IMR-90 (cell line): ENCODE results near the gene ZMIZ1. TPM values are rescaled to one million over a fixed set of nuclear protein-coding genes. Genes with fewer than 3 reads are reported as not detected.
A peak's percentile ranks its signal among the peaks of the same experiment; 100 is the strongest.

ENCODE experiments used
- ATAC-seq: fragments of 200-7000 bp; cut with Tn5 transposase; 2 replicates; pipeline ENCODE4 v1.9.1; 2020; ENCODE audit warnings: low read depth, mild to moderate bottlenecking, moderate library complexity
- BruUV-seq: library from RNA; stranded (reverse); fragments of 400-500 nt; replicated peaks from 2 replicates; lab custom pipeline; 2021; lab: Mats Ljungman, UMichigan
- CTCF ChIA-PET: fragments of 300-600 bp; formaldehyde crosslinking; extraction: SDS; loops from one replicate; lab custom pipeline; 2021; ENCODE audit warnings: antibody characterized with exemption; lab: Yijun Ruan, JAX
- POLR2A ChIA-PET: fragments of 300-600 bp; sonication (Branson Sonifier 250); formaldehyde crosslinking; loops from one replicate; lab custom pipeline; 2022; ENCODE audit warnings: antibody characterized with exemption; ENCODE audit not compliant: unreplicated experiment; lab: Charles Lee
- DNase-seq: peaks from one replicate; pipeline ENCODE4 v3.0.0; 2013
- H2AFZ ChIP-seq: replicated peaks from 2 replicates; pipeline ENCODE3; 2013; ENCODE audit warnings: low read length, mild to moderate bottlenecking; ENCODE audit not compliant: poor library complexity
- H2AK5ac ChIP-seq: 2 replicates; pipeline ENCODE4 v1.6.1; 2013; ENCODE audit warnings: low read depth, low read length, inconsistent platforms
- H2AK9ac ChIP-seq: replicated peaks from 2 replicates; pipeline ENCODE3; 2013; ENCODE audit warnings: mild to moderate bottlenecking, low read depth, low read length, moderate library complexity; ENCODE audit not compliant: poor library complexity
- H2BK120ac ChIP-seq: 2 replicates; pipeline ENCODE4 v1.6.1; 2013; ENCODE audit warnings: low read depth, low read length, inconsistent platforms
- H2BK15ac ChIP-seq: 3 replicates; pipeline ENCODE4 v1.6.1; 2013; ENCODE audit warnings: low read depth, low read length, inconsistent platforms
- H2BK20ac ChIP-seq: 2 replicates; pipeline ENCODE4 v1.6.1; 2013; ENCODE audit warnings: low read depth, mild to moderate bottlenecking, inconsistent platforms, low read length, moderate library complexity
- H2BK5ac ChIP-seq: 2 replicates; pipeline ENCODE4 v1.6.1; 2013; ENCODE audit warnings: mild to moderate bottlenecking, low read depth, low read length, inconsistent platforms; ENCODE audit not compliant: poor library complexity, severe bottlenecking
- H3K14ac ChIP-seq: replicated peaks from 2 replicates; pipeline ENCODE4 v1.6.1; 2013; ENCODE audit warnings: low read depth, low read length, inconsistent platforms
- H3K18ac ChIP-seq: 2 replicates; pipeline ENCODE4 v1.6.1; 2013; ENCODE audit warnings: low read depth, low read length, control low read depth
- H3K23ac ChIP-seq: 2 replicates; pipeline ENCODE4 v1.6.1; 2013; ENCODE audit warnings: low read depth, low read length, inconsistent platforms
- H3K27ac ChIP-seq: 2 replicates; pipeline ENCODE4 v1.5.1; 2013; ENCODE audit warnings: mild to moderate bottlenecking, control low read depth, low read length; ENCODE audit not compliant: insufficient read depth
- H3K27me3 ChIP-seq: 2 replicates; pipeline ENCODE4 v1.6.1; 2013; ENCODE audit warnings: low read length; ENCODE audit not compliant: control insufficient read depth, insufficient read depth
- H3K36me3 ChIP-seq: 2 replicates; pipeline ENCODE4 v1.6.1; 2013; ENCODE audit warnings: low read length, mixed read lengths; ENCODE audit not compliant: control insufficient read depth, insufficient read depth
- H3K4ac ChIP-seq: 2 replicates; pipeline ENCODE4 v1.6.1; 2013; ENCODE audit warnings: low read depth, low read length, inconsistent platforms
- H3K4me1 ChIP-seq: 2 replicates; pipeline ENCODE4 v1.6.1; 2013; ENCODE audit warnings: low read length, mixed read lengths; ENCODE audit not compliant: control insufficient read depth, insufficient read depth
- H3K4me2 ChIP-seq: 2 replicates; pipeline ENCODE4 v1.6.1; 2013; ENCODE audit warnings: low read depth, mild to moderate bottlenecking, control low read depth, low read length, moderate library complexity
- H3K4me3 ChIP-seq: 2 replicates; pipeline ENCODE4 v1.5.1; 2013; ENCODE audit warnings: low read depth, mild to moderate bottlenecking, control low read depth, low read length, moderate library complexity; ENCODE audit not compliant: insufficient read depth
- H3K56ac ChIP-seq: 2 replicates; pipeline ENCODE4 v1.6.1; 2013; ENCODE audit warnings: low read length, inconsistent platforms; ENCODE audit not compliant: insufficient read depth; ENCODE audit errors: extremely low read depth
- H3K79me1 ChIP-seq, 2 experiments: 2 replicates each; pipeline ENCODE4 v1.6.1; 2013; ENCODE audit warnings: low read length in 2 of 2, inconsistent platforms in 1 of 2, low read depth in 1 of 2
- H3K9ac ChIP-seq: 2 replicates; pipeline ENCODE4 v1.6.1; 2013; ENCODE audit warnings: low read depth, low read length, control low read depth
- H3K9me1 ChIP-seq: 2 replicates; pipeline ENCODE4 v1.6.1; 2013; ENCODE audit warnings: low read length, inconsistent platforms; ENCODE audit not compliant: insufficient read depth
- H3K9me3 ChIP-seq: 2 replicates; pipeline ENCODE4 v1.6.1; 2013; ENCODE audit warnings: low read length; ENCODE audit not compliant: control insufficient read depth, insufficient read depth
- H4K20me1 ChIP-seq: 2 replicates; pipeline ENCODE4 v1.6.1; 2013; ENCODE audit warnings: low read length, inconsistent platforms; ENCODE audit not compliant: insufficient read depth
- H4K5ac ChIP-seq: 2 replicates; pipeline ENCODE4 v1.6.1; 2013; ENCODE audit warnings: mild to moderate bottlenecking, low read depth, low read length, control low read depth
- H4K8ac ChIP-seq, 2 experiments: 2 replicates each; pipeline ENCODE4 v1.6.1; 2013; ENCODE audit warnings: low read depth in 2 of 2, low read length in 2 of 2, control low read depth in 1 of 2, inconsistent platforms in 1 of 2
- H4K91ac ChIP-seq: 2 replicates; pipeline ENCODE4 v1.6.1; 2013; ENCODE audit warnings: low read depth, low read length, inconsistent platforms; ENCODE audit not compliant: insufficient read depth
- BHLHE40 ChIP-seq: fragments of 150-350 bp; IDR thresholded peaks from 2 replicates; pipeline ENCODE4 v1.6.1; 2016; ENCODE audit warnings: mild to moderate bottlenecking, low read depth, low read length
- MAZ ChIP-seq: IDR thresholded peaks from 2 replicates; pipeline ENCODE4 v1.6.1; 2012; ENCODE audit warnings: low read depth, mild to moderate bottlenecking, low read length, improper control_type of control experiment, moderate library complexity, borderline replicate concordance
- POLR2A ChIP-seq: IDR thresholded peaks from 2 replicates; pipeline ENCODE4 v1.6.1; 2012; ENCODE audit warnings: mild to moderate bottlenecking, low read depth, low read length
- WGBS, 2 experiments: methylation state at CpG; one replicate each; pipeline versions ENCODE4 v1.1.5 to v1.1.7; 2013; ENCODE audit warnings: missing lambda C conversion rate in 2 of 2; ENCODE audit not compliant: insufficient read length in 1 of 2; ENCODE audit errors: extremely low coverage in 2 of 2; 5-methylcytosine and 5-hydroxymethylcytosine counted together
- dilution Hi-C: fragments of 300-500 bp; cut with HindIII; formaldehyde crosslinking; loops from one replicate; pipeline ENCODE4 v1.14.3; 2018; ENCODE audit warnings: low sequenced_read_pairs; ENCODE audit not compliant: unreplicated experiment
- in situ Hi-C: fragments of 300-500 bp; cut with MboI; formaldehyde crosslinking; loops from 3 replicates; pipeline ENCODE4 v1.14.3; 2019; ENCODE audit warnings: low sequenced_read_pairs, inconsistent platforms, mixed read lengths
- intact Hi-C: fragments of 100-400 bp; cut with micrococcal nuclease; formaldehyde crosslinking; loops from 2 replicates; pipeline ENCODE4 v1.10.0; 2022
- polyA plus RNA-seq, 3 experiments: library from polyadenylated mRNA; depleted of rRNA; stranded (reverse); fragments of >200 nt; gene quantifications; 2 replicates each; pipeline ENCODE4 v1.2.3, GENCODE V29; 2012; ENCODE audit warnings: low replicate concordance in 1 of 3
- total RNA-seq: library from RNA; depleted of rRNA; stranded (reverse); fragments of >200 nt; gene quantifications from 2 replicates; pipeline ENCODE4 v1.2.3, GENCODE V29; 2012

The ZMIZ1 gene
- total and polyA plus RNA-seq, 2 of the 4 experiments (the other 2 are of a cell fraction) = 6.6 to 48.7 TPM

DNA sequence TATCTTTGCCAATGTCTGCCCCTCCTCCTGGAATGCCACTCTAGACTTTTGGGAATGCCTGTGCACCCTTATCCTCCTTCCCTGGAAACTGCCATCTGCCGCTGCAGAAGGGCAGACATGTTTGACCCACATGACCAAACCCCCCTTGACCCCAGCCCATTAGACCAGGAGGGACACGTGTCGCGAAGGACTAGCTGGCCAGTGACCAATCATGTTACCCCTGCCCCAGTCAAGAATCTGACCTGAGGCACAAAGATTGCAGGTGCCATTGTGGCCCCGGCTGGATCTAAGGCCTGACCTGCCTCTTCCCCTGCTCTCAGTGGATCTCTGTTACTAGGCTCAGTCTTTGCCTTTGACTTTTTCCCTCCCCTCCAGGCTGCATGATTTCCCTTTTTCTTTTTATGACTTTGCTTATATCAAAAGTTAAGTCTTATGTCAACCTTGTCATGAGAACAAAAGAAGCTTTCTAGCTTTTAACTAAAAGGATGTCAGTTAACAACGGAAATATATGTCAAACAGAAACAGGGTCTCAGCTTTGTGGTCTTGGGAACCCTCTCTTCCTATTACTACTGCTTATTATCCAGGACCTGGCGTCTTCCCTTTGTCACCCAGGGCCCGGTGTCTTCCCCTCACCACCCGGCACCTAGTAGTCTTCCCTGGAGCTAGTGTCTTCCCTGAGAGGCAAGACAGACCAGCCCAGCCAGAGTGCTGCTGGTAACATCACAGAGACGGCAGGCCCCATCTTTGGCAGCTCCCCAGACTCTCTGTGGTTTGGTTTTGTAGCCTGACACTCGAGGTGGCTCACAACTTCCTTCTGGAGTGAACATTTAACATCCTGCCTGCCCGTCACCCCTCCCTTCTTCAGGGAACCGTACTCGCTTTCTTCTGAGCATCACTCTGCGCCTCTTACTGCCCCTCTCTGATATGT, 254.1 kb downstream of the ZMIZ1 start:
- BruUV-seq = no TSS peak
- H3K9me3 ChIP-seq = no peaks in the 10 kb centered on the region
- ATAC-seq (peak; percentile 73), DNase-seq (peak; percentile 92)
- in situ Hi-C loops (no loop called here), dilution Hi-C loops (no loop called here), intact Hi-C loops (no loop called here)
- TF ChIP-seq POLR2A = peak; percentile 45
- TF ChIP-seq MAZ = 0 out of 2 replicates have a peak, but pooled peaks have one; percentile 22
- TF ChIP-seq BHLHE40 = no peak
- H3K4ac ChIP-seq = peak overlapping the region; percentile 71
- H3K4me1 ChIP-seq = peaks cover 25% of the 10 kb centered on the region
- POLR2A ChIA-PET = no interaction called here
- peak overlapping the region; percentile 34; the same call in 1 of the 2 replicates for H3K18ac ChIP-seq
- H4K91ac ChIP-seq = peak overlapping the region; percentile 78
- peak overlapping the region; percentile 7; the same call in 1 of the 2 replicates for H3K23ac ChIP-seq
- H3K4me2 ChIP-seq = no peak overlapping the region
- H2BK15ac ChIP-seq = peak overlapping the region; percentile 79; the same call in 2 of the 3 replicates
- H3K27me3 ChIP-seq = no peaks in the 10 kb centered on the region
- H2AK9ac ChIP-seq = peak overlapping the region; percentile 30
- H3K56ac ChIP-seq = no peak overlapping the region
- H2BK120ac ChIP-seq = peak overlapping the region; percentile 70
- peak overlapping the region; percentile 50; the same call in 1 of the 2 replicates for H4K5ac ChIP-seq
- no peak overlapping the region for H3K4me3 ChIP-seq
- peaks cover 0 to 11% of the 10 kb centered on the region in 2 experiments; a peak in 1 of 4 replicates for H3K79me1 ChIP-seq
- H2AFZ ChIP-seq = peak overlapping the region; percentile 74
- H3K27ac ChIP-seq = peak overlapping the region; percentile 13; the same call in 1 of the 2 replicates
- H3K9me1 ChIP-seq = peaks cover 35% of the 10 kb centered on the region
- peak overlapping the region; percentile 73 for H3K14ac ChIP-seq
- peak overlapping the region; percentile 63 for H2BK20ac ChIP-seq
- peak overlapping the region; percentile 89 for H2AK5ac ChIP-seq
- H3K9ac ChIP-seq = no peak overlapping the region; the same call in 1 of the 2 replicates
- H3K36me3 ChIP-seq = no peaks in the 10 kb centered on the region
- H4K8ac ChIP-seq = peak overlapping the region; percentile 36 to 39; a peak in 3 of 4 replicates
- CTCF ChIA-PET = no interaction called here
- 80% methylated on average over 2 of the region's 15 CpGs; no CpG with 5 or more reads in 1 of the 2 experiments for WGBS, 2 experiments
- H4K20me1 ChIP-seq = no peaks in the 10 kb centered on the region
- peak overlapping the region; percentile 47 for H2BK5ac ChIP-seq
